Measurements from ENCODE around the gene BCL3.
"Not testable (repeated sequence)": the region's sequence is repeated elsewhere in the genome, so short reads cannot be mapped to it uniquely, and the experiment has no call there.

The BCL3 gene

GRCh38 chr19:44720945-44721344 is 27.6 kb upstream of the BCL3 start:
- no peak for DNase-seq (ENCODE audit: low read depth in 2 of 2)

- DNase-seq (ENCODE audit: low read depth in 2 of 2) = not testable (repeated sequence)
Observed at GRCh38 chr19:44721369-44721768, 27.1 kb upstream of the BCL3 start.

- DNase-seq (ENCODE audit: low read depth in 2 of 2) = no peak
Observed at GRCh38 chr19:44722131-44723121, 26.1 kb upstream of the BCL3 start.

- DNase-seq (ENCODE audit: low read depth in 2 of 2) = no peak
Observed at GRCh38 chr19:44723299-44723951, 25.1 kb upstream of the BCL3 start.

- peak; percentile 58 to 61 for DNase-seq (ENCODE audit: low read depth in 2 of 2)
Observed at GRCh38 chr19:44723952-44724319, 24.6 kb upstream of the BCL3 start.

- DNase-seq (ENCODE audit: low read depth in 2 of 2) = no peak
Observed at GRCh38 chr19:44725251-44725650, 23.3 kb upstream of the BCL3 start.

GRCh38 chr19:44725684-44726083 is 22.8 kb upstream of the BCL3 start:
- no peak for DNase-seq (ENCODE audit: low read depth in 2 of 2)

GRCh38 chr19:44726465-44726864 is 22.0 kb upstream of the BCL3 start:
- no peak for DNase-seq (ENCODE audit: low read depth in 2 of 2)

- DNase-seq (ENCODE audit: low read depth in 2 of 2) = no peak
Observed at GRCh38 chr19:44728178-44728577, 20.3 kb upstream of the BCL3 start.

GRCh38 chr19:44729516-44730033 is 18.9 kb upstream of the BCL3 start:
- no peak for DNase-seq (ENCODE audit: low read depth in 2 of 2)

GRCh38 chr19:44731081-44731480 is 17.4 kb upstream of the BCL3 start:
- DNase-seq (ENCODE audit: low read depth in 2 of 2) = no peak

- no peak for DNase-seq (ENCODE audit: low read depth in 2 of 2)
Observed at GRCh38 chr19:44731622-44732021, 16.9 kb upstream of the BCL3 start.

GRCh38 chr19:44732235-44733014 is 16.1 kb upstream of the BCL3 start:
- no peak for DNase-seq (ENCODE audit: low read depth in 2 of 2)

- DNase-seq (ENCODE audit: low read depth in 2 of 2) = no peak
Observed at GRCh38 chr19:44734357-44734756, 14.2 kb upstream of the BCL3 start.

GRCh38 chr19:44735011-44735410 is 13.5 kb upstream of the BCL3 start:
- no peak for DNase-seq (ENCODE audit: low read depth in 2 of 2)

- no peak for DNase-seq (ENCODE audit: low read depth in 2 of 2)
Observed at GRCh38 chr19:44737238-44738071, 11.1 kb upstream of the BCL3 start.

- DNase-seq (ENCODE audit: low read depth in 2 of 2) = no peak
Observed at GRCh38 chr19:44738136-44738535, 10.4 kb upstream of the BCL3 start.

GRCh38 chr19:44738603-44739558 is 9.6 kb upstream of the BCL3 start:
- DNase-seq (ENCODE audit: low read depth in 2 of 2) = no peak

- DNase-seq (ENCODE audit: low read depth in 2 of 2) = no peak
Observed at GRCh38 chr19:44740351-44740824, 8.1 kb upstream of the BCL3 start.

GRCh38 chr19:44741258-44741731 is 7.2 kb upstream of the BCL3 start:
- no peak for DNase-seq (ENCODE audit: low read depth in 2 of 2)

Measured in activated CD8-positive, alpha-beta memory T cell treated with anti-CD3 and anti-CD28 coated beads for 4 hours (primary cell).